Trophoblast cell (in vitro differentiated cells and primary cell): ENCODE data around the gene MBTPS1.

Experiments
- DNase-seq, 2 donors: peaks; one replicate each; pipeline ENCODE4 v3.0.0-alpha.2; 2016
- H2AFZ ChIP-seq: 2 replicates; pipeline ENCODE4 v1.6.1; 2013; ENCODE audit warnings: low read length, moderate library complexity, mild to moderate bottlenecking; ENCODE audit not compliant: insufficient read depth, poor library complexity
- H2AK5ac ChIP-seq: 2 replicates; pipeline ENCODE4 v1.6.1; 2013; ENCODE audit warnings: mild to moderate bottlenecking, low read length
- H2BK120ac ChIP-seq: 2 replicates; pipeline ENCODE4 v1.6.1; 2013; ENCODE audit warnings: low read length, mild to moderate bottlenecking, moderate library complexity; ENCODE audit not compliant: insufficient read depth, poor library complexity
- H2BK12ac ChIP-seq: 2 replicates; pipeline ENCODE4 v1.6.1; 2013; ENCODE audit warnings: mild to moderate bottlenecking, low read length, moderate library complexity
- H2BK5ac ChIP-seq: 2 replicates; pipeline ENCODE4 v1.6.1; 2013; ENCODE audit warnings: low read length, low read depth, moderate library complexity, mild to moderate bottlenecking; ENCODE audit not compliant: poor library complexity
- H3K14ac ChIP-seq: 2 replicates; pipeline ENCODE4 v1.6.1; 2013; ENCODE audit warnings: mild to moderate bottlenecking, low read length
- H3K18ac ChIP-seq: 2 replicates; pipeline ENCODE4 v1.6.1; 2013; ENCODE audit warnings: mild to moderate bottlenecking, low read length
- H3K23ac ChIP-seq: 2 replicates; pipeline ENCODE4 v1.6.1; 2013; ENCODE audit warnings: low read length
- H3K27ac ChIP-seq: 2 replicates; pipeline ENCODE4 v1.5.1; 2013; ENCODE audit warnings: low read depth, mild to moderate bottlenecking, inconsistent platforms, low read length, moderate library complexity
- H3K27me3 ChIP-seq: 2 replicates; pipeline ENCODE4 v1.6.1; 2013; ENCODE audit warnings: inconsistent platforms, mild to moderate bottlenecking, low read length, moderate library complexity; ENCODE audit not compliant: insufficient read depth
- H3K36me3 ChIP-seq, 2 experiments: 1 replicate in 1 of 2; 2 replicates in 1 of 2; pipeline ENCODE4 v1.6.1; 2013; ENCODE audit warnings: low read length in 2 of 2, mild to moderate bottlenecking in 2 of 2, moderate library complexity in 1 of 2; ENCODE audit not compliant: insufficient read depth in 2 of 2, control insufficient read depth in 1 of 2
- H3K4ac ChIP-seq: 2 replicates; pipeline ENCODE4 v1.6.1; 2013; ENCODE audit warnings: low read depth, mild to moderate bottlenecking, low read length, moderate library complexity
- H3K4me1 ChIP-seq, 2 experiments: 1 replicate in 1 of 2; 2 replicates in 1 of 2; pipeline ENCODE4 v1.6.1; 2013; ENCODE audit warnings: low read length in 2 of 2, mild to moderate bottlenecking in 2 of 2, moderate library complexity in 1 of 2; ENCODE audit not compliant: insufficient read depth in 2 of 2, control insufficient read depth in 1 of 2
- H3K4me2 ChIP-seq: 2 replicates; pipeline ENCODE4 v1.6.1; 2013; ENCODE audit warnings: inconsistent platforms, mild to moderate bottlenecking, low read length, moderate library complexity
- H3K4me3 ChIP-seq: 2 replicates; pipeline ENCODE4 v1.5.1; 2013; ENCODE audit warnings: mild to moderate bottlenecking, low read depth, low read length, inconsistent platforms
- H3K79me1 ChIP-seq: one replicate; pipeline ENCODE4 v1.6.1; 2013; ENCODE audit warnings: low read length
- H3K79me2 ChIP-seq: 2 replicates; pipeline ENCODE4 v1.6.1; 2013; ENCODE audit warnings: low read length, mild to moderate bottlenecking; ENCODE audit not compliant: control insufficient read depth, insufficient read depth, poor library complexity
- H3K9ac ChIP-seq: 2 replicates; pipeline ENCODE4 v1.6.1; 2013; ENCODE audit warnings: mild to moderate bottlenecking, low read length
- H3K9me3 ChIP-seq: 2 replicates; pipeline ENCODE4 v1.6.1; 2013; ENCODE audit warnings: low read depth, mild to moderate bottlenecking, control low read depth, inconsistent platforms, low read length; ENCODE audit not compliant: insufficient read depth
- H4K12ac ChIP-seq: 2 replicates; pipeline ENCODE4 v1.6.1; 2013; ENCODE audit warnings: low read depth, mild to moderate bottlenecking, low read length, moderate library complexity
- H4K8ac ChIP-seq: 2 replicates; pipeline ENCODE4 v1.6.1; 2013; ENCODE audit warnings: low read depth, mild to moderate bottlenecking, low read length, moderate library complexity
- H4K91ac ChIP-seq: one replicate; pipeline ENCODE4 v1.6.1; 2013; ENCODE audit warnings: low read depth, mild to moderate bottlenecking, low read length, moderate library complexity
- WGBS: extraction: QIAGEN DNeasy Blood & Tissue Kit; methylation state at CpG from one replicate; pipeline ENCODE4 v1.1.7; 2013; ENCODE audit warnings: missing lambda C conversion rate; ENCODE audit not compliant: insufficient read length, insufficient coverage; ENCODE audit errors: extremely low coverage; 5-methylcytosine and 5-hydroxymethylcytosine counted together

MBTPS1 gene

DNA sequence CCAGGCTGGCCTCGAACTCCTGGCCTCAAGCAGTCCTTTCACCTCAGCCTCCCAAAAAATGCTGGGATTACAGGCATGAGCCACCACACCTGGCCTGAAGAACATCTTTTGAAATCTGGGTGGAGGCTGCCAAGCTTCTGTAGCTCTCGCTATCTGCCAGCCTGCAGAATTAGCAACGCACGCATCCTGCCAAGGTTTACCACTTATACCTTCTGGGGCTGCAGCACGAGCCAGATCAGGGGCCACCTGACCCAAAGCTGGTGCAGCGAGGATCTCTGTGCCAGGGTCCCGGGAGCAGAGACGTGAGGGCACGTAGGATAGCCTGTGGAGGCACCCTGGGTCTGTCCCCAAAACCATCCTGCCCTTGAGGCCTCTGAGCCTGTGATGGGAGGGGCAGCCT lies 96.4 kb downstream of the MBTPS1 start:
- peaks cover 16% of the 10 kb centered on the region for H3K9me3 ChIP-seq
- H4K8ac ChIP-seq, result no peak overlapping the region
- no peak overlapping the region for H3K4me2 ChIP-seq
- no peak overlapping the region for H3K4me3 ChIP-seq
- no peak overlapping the region for H4K12ac ChIP-seq
- no peak overlapping the region for H2BK120ac ChIP-seq
- no peaks in the 10 kb centered on the region for H3K79me1 ChIP-seq
- H2BK12ac ChIP-seq, result no peak overlapping the region
- DNase-seq, result no peak
- H3K4ac ChIP-seq, result no peak overlapping the region
- no CpG with 5 or more reads among the region's 9 CpGs for WGBS
- H3K9ac ChIP-seq, result no peak overlapping the region
- H2BK5ac ChIP-seq, result no peak overlapping the region
- H4K91ac ChIP-seq, result no peak overlapping the region
- no peaks in the 10 kb centered on the region for H3K79me2 ChIP-seq
- no peaks in the 10 kb centered on the region for H3K27me3 ChIP-seq
- no peak overlapping the region for H3K18ac ChIP-seq
- no peak overlapping the region for H2AK5ac ChIP-seq
- H3K4me1 ChIP-seq, result no peaks in the 10 kb centered on the region
- H2AFZ ChIP-seq, result no peak overlapping the region
- H3K36me3 ChIP-seq, result no peaks in the 10 kb centered on the region
- no peak overlapping the region for H3K23ac ChIP-seq
- no peak overlapping the region for H3K27ac ChIP-seq
- H3K14ac ChIP-seq, result no peak overlapping the region

DNA sequence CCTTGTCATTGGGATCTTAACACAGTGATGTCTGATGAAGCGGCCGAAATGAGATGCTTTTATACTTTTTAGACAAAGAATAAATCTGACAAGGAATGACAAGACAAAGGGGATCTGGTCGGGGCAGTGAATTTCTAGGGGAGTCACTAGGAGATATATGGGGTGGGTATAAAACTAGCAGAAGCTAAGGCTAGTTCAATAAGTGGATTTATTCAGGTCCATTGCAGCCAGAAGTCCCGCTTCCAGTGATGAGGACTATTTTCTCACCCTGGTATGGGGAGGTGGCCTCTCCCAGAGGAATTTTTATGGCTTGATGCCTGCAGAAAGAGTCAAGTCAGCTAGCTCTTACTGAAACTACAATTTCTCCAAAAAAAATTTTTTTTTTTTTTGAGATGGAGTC lies 98.0 kb downstream of the MBTPS1 start:
- no peak overlapping the region for H3K23ac ChIP-seq
- H4K8ac ChIP-seq, result no peak overlapping the region
- H3K79me2 ChIP-seq, result no peaks in the 10 kb centered on the region
- H2BK120ac ChIP-seq, result no peak overlapping the region
- H3K4ac ChIP-seq, result no peak overlapping the region
- H3K27me3 ChIP-seq, result no peaks in the 10 kb centered on the region
- no peak overlapping the region for H2BK12ac ChIP-seq
- no peak overlapping the region for H3K9ac ChIP-seq
- no peak for DNase-seq
- H2AK5ac ChIP-seq, result no peak overlapping the region
- no peak overlapping the region for H4K12ac ChIP-seq
- H3K14ac ChIP-seq, result no peak overlapping the region
- no peak overlapping the region for H2BK5ac ChIP-seq
- H3K18ac ChIP-seq, result no peak overlapping the region
- no peak overlapping the region for H4K91ac ChIP-seq
- no peaks in the 10 kb centered on the region for H3K4me1 ChIP-seq
- H2AFZ ChIP-seq, result no peak overlapping the region
- no CpG with 5 or more reads among the region's 4 CpGs for WGBS
- no peaks in the 10 kb centered on the region for H3K79me1 ChIP-seq
- no peak overlapping the region for H3K4me3 ChIP-seq
- peaks cover 16% of the 10 kb centered on the region for H3K9me3 ChIP-seq
- H3K27ac ChIP-seq, result no peak overlapping the region
- H3K4me2 ChIP-seq, result no peak overlapping the region
- no peaks in the 10 kb centered on the region for H3K36me3 ChIP-seq

DNA sequence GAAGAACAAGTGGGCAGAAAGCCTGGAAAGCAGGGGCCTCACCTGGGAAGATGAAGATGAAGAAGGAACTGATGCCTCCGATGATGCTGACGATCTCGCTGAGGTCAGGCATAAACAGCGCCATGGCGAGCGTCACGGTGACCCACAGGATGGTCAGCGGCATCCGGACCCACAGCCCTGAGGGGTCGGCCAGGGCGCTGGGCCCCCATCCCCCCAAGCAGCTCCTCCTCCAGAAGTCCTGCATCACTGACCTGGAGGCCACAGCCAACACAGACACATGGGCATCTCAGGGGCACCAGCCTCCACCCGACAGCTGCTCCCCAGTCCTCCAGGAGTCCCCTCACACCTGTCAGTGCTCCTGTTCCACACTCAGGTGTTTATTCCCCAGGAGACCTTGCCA lies 100.3 kb downstream of the MBTPS1 start:
- Histone ChIP-seq H4K91ac (no peak overlapping the region), H3K4me2 (no peak overlapping the region), H2BK12ac (no peak overlapping the region), H3K79me2 (no peaks in the 10 kb centered on the region), H3K9ac (no peak overlapping the region), H3K14ac (no peak overlapping the region), H3K27ac (no peak overlapping the region), H3K18ac (no peak overlapping the region), H4K8ac (no peak overlapping the region), H3K79me1 (no peaks in the 10 kb centered on the region), H3K23ac (no peak overlapping the region), H3K36me3 (no peaks in the 10 kb centered on the region), H2AK5ac (no peak overlapping the region), H2BK5ac (no peak overlapping the region), H2BK120ac (no peak overlapping the region), H3K4me1 (no peaks in the 10 kb centered on the region), H4K12ac (no peak overlapping the region), H3K9me3 (peaks cover 11% of the 10 kb centered on the region), H2AFZ (no peak overlapping the region), H3K4me3 (no peak overlapping the region), H3K4ac (no peak overlapping the region), H3K27me3 (no peaks in the 10 kb centered on the region)
- no CpG with 5 or more reads among the region's 12 CpGs for WGBS
- no peak for DNase-seq

DNA sequence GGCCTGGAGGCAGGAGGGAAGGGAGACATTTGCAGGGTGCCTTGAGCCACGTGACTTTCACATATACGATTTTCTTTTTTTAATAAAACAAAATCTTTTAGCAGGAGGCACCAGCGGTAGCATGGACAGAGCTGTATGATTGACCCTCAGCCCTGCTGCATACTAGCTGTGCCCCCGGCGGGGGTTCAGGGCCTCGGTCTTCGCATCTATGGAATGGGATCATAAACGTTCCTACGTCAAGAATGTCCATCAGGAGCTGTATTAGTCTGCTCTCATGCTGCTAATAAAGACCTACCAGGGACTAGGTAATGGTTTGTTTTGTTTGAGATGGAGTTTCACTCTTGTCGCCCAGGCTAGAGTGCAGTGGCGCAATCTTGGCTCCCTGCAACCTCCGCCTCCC lies 101.3 kb downstream of the MBTPS1 start:
- Histone ChIP-seq H3K18ac (no peak overlapping the region), H3K27me3 (no peaks in the 10 kb centered on the region), H3K9ac (no peak overlapping the region), H2BK120ac (no peak overlapping the region), H2AK5ac (no peak overlapping the region), H4K12ac (no peak overlapping the region), H3K79me1 (no peaks in the 10 kb centered on the region), H3K4ac (no peak overlapping the region), H2BK5ac (no peak overlapping the region), H3K36me3 (no peaks in the 10 kb centered on the region), H3K23ac (no peak overlapping the region), H3K9me3 (peaks cover 8% of the 10 kb centered on the region), H3K27ac (no peak overlapping the region), H4K8ac (no peak overlapping the region), H4K91ac (no peak overlapping the region), H2BK12ac (no peak overlapping the region), H3K79me2 (no peaks in the 10 kb centered on the region), H3K4me3 (no peak overlapping the region), H3K4me1 (no peaks in the 10 kb centered on the region), H3K14ac (no peak overlapping the region), H3K4me2 (no peak overlapping the region), H2AFZ (no peak overlapping the region)
- DNase-seq, result no peak
- WGBS, result no CpG with 5 or more reads among the region's 12 CpGs
